Measurements from ENCODE around the gene PACSIN3.
"Not testable (repeated sequence)": the region's sequence is repeated elsewhere in the genome, so short reads cannot be mapped to it uniquely, and the experiment has no call there.

The PACSIN3 gene

GRCh38 chr11:47191137-47191536 is 4.9 kb upstream of the PACSIN3 start:
- DNase-seq: not testable (repeated sequence)

- DNase-seq: no peak
These were observed 3.0 kb upstream of the PACSIN3 start for GRCh38 chr11:47189100-47189834.

- no peak for DNase-seq
These were observed 2.0 kb upstream of the PACSIN3 start for GRCh38 chr11:47188259-47188658.

- DNase-seq: no peak
These were observed 1.5 kb upstream of the PACSIN3 start for GRCh38 chr11:47187723-47188122.

GRCh38 chr11:47186700-47187695 is 764 bp upstream of the PACSIN3 start:
- DNase-seq: no peak

GRCh38 chr11:47185305-47186075 is 744 bp downstream of the PACSIN3 start:
- DNase-seq: peak in 1 of 2 experiments; percentile 26

- no peak for DNase-seq
These were observed 1.4 kb downstream of the PACSIN3 start for GRCh38 chr11:47184711-47185304.

GRCh38 chr11:47183969-47184368 is 2.3 kb downstream of the PACSIN3 start:
- DNase-seq: no peak

- DNase-seq: no peak
These were observed 3.0 kb downstream of the PACSIN3 start for GRCh38 chr11:47183031-47183856.

- no peak for DNase-seq
These were observed 3.9 kb downstream of the PACSIN3 start for GRCh38 chr11:47182380-47182779.

- no peak for DNase-seq
These were observed 5.0 kb downstream of the PACSIN3 start for GRCh38 chr11:47181271-47181670.

GRCh38 chr11:47180006-47180787 is 6.0 kb downstream of the PACSIN3 start:
- DNase-seq: no peak

- peak in 1 of 2 experiments; percentile 53 for DNase-seq
These were observed 6.6 kb downstream of the PACSIN3 start for GRCh38 chr11:47179655-47179991.

- DNase-seq: no peak
These were observed 7.2 kb downstream of the PACSIN3 start for GRCh38 chr11:47178737-47179654.

GRCh38 chr11:47178316-47178715 is 7.9 kb downstream of the PACSIN3 start:
- no peak for DNase-seq

- DNase-seq: no peak
These were observed 8.4 kb downstream of the PACSIN3 start for GRCh38 chr11:47177846-47178245.

- DNase-seq: peak; percentile 46 to 74
These were observed 8.9 kb downstream of the PACSIN3 start for GRCh38 chr11:47177229-47177845.

- peak; percentile 81 to 98 for DNase-seq
These were observed 9.7 kb downstream of the PACSIN3 start, which contains the start of gene ARFGAP2 for GRCh38 chr11:47176328-47177228. ARFGAP2 (minus strand) TSS chr11:47176879; CDS start chr11:47176853, 26 bp downstream.

Measured in NCI-H446 (cell line).